GM19351 (cell line): Measurements from ENCODE around the gene ZCCHC24.

Source experiments
- ATAC-seq: cut with Tn5 transposase; IDR thresholded peaks from one replicate; pipeline ENCODE4 v1.9.1; 2021; ENCODE audit warnings: mild to moderate bottlenecking, moderate library complexity; ENCODE audit not compliant: unreplicated experiment

The ZCCHC24 gene

DNA sequence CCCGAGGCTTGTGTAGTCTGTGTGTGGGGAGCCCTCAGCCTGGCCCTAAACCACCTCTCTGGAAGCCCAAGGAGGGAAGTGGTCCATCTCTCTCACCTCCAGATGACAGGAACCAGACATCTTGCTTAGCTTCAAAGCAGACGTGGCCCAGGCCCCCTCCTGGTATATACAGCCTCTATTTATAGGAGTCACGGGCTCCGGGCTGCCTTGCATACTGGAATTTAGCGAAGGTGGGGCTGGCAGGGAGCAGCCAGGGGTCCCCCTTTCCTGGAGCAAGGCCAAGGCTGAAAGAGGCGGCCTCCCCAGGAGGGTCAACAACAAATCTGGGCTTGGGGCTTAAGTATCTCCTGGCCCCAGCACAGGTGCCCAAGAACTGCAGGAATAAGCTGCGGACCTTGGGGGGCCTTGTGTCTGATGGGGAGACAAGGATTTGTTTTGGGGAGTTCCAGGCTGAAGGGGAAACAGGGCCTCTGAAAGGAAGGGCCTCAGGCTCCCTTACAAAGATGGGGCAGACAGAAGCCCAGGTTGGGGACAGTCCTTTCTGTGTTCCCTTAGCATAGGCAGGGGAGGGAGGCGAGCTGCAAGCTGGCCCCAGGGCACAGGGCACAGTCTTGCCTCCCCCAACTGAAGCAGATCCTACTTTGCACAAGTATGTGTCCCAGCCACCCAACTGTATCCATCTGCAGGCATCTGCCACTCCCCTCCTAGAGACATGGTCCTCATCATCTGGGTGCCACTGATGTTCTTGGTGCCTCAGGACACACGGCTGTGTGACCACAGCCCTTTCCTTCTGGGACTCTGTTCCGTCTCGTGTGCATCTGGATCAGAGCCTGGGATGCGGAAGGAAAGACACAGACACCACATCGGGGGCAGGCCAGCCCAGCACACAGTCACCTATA lies 11.9 kb downstream of the ZCCHC24 start:
- no peak for ATAC-seq

DNA sequence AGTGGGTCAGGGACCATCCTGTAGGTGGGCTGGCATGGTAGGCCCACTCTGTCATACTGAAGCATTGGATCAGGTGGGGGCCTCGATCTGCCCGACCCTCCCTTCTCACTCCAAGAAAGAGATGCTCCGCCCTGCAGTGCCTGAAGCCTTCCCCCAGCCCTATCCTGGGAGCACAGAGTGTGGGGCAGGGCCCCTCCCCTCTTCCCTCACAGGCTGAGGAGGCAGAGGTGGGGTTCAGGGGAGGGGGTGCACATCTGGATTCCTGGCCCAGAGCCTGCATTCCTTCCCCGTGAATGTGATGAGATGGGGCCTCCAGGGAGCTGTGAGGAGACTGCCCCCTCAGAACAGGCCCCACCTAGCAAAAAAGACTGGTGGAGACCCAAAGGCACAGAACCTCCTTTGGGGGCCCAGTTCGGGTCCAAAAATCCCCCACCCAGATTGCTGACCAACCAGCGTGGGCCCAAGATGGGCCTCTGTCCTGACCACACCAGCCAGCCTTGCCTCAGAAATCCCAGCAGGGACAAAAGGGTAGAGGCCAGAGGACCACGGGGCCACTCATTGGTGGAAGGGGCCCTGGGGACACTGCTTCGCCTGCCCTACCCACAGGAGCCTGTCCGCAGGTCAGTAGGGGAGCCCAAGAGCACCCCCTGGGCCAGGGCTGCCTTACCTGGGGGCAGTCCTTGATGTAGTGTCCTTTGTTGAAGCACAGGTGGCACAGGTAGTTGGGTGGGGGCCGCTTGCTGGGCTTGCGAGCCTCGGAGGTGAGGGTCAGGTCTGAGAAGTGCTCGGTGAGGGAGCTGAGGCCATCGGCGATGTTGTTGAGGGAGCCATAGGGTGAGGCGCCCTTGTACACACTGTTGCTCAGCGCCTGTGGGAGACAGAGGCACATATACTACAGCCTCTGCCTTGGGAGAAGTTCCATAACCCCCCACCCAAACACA lies 13.3 kb downstream of the ZCCHC24 start:
- no peak for ATAC-seq

DNA sequence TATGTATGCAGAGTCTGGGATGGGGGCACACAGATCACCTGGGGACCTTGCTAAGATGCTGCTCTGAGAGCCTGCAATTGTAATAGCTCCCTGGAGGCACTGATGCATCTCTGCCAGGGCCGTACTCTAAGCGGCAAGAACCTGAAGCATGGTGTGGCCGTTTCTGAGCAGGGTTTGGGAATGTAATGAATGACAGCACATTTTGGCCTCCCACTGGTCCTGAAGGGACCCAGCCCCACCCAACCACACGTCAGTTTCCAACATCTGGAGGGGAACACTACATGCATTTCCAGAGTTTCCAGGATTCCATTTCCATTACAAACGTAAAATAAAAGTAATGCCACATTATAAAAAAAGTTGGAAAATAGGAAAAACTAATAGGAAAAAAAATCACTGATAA lies 14.0 kb downstream of the ZCCHC24 start:
- no peak for ATAC-seq

GRCh38 chr10:79430936-79431335 lies 14.5 kb downstream of the ZCCHC24 start:
- ATAC-seq: no peak

DNA sequence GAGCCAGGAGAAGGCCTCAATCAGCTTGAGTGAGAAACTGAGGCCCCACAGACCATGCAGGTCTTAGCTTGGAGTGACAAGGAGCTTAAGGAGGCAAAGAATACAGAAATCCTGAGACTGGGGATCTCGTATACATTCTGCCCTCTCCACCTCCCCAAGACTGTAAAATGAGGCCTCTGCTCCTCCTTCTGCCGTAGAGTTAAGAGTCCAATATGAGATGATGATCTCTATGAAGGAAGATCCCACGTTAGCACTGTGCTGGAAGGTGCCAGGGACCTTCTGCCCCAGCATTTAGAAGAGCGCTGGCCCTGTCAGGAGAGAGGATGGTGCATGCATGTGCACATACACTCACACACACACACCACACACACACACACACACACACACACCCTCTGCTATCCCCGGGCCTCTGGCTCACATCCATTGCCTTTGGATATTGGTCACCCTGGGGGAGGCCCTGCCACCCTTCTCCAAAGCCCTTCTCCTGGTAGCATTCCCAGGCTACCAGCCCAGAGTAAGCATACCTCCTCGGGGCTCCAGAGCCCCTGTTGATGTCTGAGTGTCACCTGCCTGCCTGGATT lies 15.0 kb downstream of the ZCCHC24 start:
- ATAC-seq: no peak

GRCh38 chr10:79429751-79430150 lies 15.7 kb downstream of the ZCCHC24 start:
- ATAC-seq: no peak

- no peak for ATAC-seq
Measured at GRCh38 chr10:79427965-79428364, 17.5 kb downstream of the ZCCHC24 start.

DNA sequence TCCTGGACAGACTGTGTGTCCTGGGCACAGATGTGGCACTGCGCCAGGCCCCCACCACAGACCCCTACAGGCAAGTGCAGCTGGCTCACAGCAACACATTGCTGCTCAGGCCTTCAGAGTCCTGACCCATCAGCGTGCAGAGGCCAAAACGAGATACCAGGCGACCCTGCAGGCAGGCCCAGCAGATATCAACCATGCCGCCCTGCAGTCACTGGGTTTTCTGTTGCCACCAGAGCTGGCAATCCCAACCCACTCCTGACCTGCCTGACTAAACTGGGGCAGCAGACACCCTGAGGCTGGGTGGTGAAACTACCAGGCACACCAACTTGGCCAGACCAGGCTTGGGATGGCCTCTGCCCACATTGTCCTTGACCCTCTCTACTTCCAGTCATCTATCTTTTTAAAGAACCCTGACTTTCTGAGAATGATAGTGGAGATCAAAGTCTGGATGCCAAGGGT lies 20.3 kb downstream of the ZCCHC24 start:
- no peak for ATAC-seq

- ATAC-seq: no peak
Measured at GRCh38 chr10:79424221-79425073, 21.0 kb downstream of the ZCCHC24 start.

DNA sequence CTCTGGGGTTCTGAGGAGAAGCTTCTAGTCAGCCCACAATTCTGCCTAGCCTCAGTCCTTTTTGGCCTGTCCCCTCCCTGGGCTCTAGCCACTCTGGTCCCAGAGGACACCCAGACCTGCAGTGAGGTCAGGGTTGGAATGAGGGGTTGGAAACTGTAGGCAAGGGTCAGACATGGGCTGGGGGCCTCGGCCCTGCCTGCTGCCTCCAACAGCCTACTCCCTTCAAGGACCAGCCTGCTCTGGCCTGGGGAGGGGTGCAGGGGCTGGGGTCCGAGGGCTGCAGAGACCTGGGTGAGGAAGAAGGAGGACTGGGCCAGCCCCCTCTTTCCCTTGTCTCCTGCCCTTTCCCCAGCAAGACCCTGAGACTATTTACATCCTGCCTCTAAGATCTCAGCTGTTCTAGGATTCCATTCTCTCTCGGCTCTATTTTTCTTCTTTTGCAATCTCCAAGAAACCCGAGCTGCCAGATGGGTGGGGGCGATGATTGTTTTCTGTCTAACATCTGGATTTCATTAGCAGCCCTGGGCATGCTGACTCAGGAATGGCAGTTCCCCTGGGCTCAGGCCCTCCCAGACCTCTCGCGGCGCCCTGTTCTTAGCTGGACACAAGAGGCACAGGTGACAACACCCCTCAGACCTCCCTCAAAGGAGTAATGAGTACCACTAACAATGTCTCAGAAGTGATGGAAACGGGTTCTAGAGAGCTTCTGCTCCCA lies 23.1 kb downstream of the ZCCHC24 start:
- ATAC-seq: no peak

DNA sequence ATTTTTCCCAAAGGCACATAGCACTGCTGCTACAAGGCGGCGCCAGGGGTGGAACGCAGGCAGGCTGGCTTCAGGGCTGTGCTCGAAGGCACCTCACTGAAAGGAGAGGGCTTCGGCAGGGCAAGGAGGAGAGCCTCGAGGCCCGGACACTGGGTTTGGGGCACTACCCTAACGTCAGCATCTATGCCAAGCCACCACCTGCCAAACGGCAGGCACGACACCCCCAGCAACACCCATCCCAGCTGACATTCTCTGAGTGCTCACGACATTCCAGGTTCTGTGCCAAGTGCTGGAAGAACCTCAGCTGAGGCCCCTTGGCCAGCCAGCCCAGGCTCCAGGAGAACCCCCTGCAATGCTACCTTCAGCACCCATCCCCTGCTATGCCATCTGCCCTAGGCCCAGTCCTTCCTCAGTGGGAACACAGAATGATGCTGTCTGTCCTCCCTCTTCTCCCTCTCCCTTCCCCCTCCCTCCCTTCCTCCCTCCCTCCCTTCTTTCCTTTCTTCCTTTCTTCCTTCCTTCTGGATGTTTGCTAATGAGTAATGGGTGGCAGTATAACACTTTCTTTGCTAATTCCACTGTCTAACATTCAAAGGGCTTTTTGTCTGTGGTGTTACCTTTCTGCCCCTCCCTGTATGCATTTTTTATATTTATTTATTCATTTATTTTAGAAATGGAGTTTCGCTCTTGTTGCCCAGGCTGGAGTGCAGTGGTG lies 24.3 kb downstream of the ZCCHC24 start:
- ATAC-seq: no peak

GRCh38 chr10:79418886-79419595 lies 26.4 kb downstream of the ZCCHC24 start:
- ATAC-seq: no peak

GRCh38 chr10:79418274-79418673 lies 27.1 kb downstream of the ZCCHC24 start:
- ATAC-seq: no peak

- ATAC-seq: no peak
Measured at GRCh38 chr10:79417731-79418130, 27.7 kb downstream of the ZCCHC24 start.

- no peak for ATAC-seq
Measured at GRCh38 chr10:79417266-79417665, 28.2 kb downstream of the ZCCHC24 start.

GRCh38 chr10:79416578-79417255 lies 28.7 kb downstream of the ZCCHC24 start:
- no peak for ATAC-seq

- ATAC-seq: no peak
Measured at GRCh38 chr10:79415736-79416577, 29.5 kb downstream of the ZCCHC24 start.
